GM19397 (cell line): ENCODE results near the gene SPATS2L.

Source experiments
- ATAC-seq: cut with Tn5 transposase; IDR thresholded peaks from one replicate; pipeline ENCODE4 v1.9.1; 2021; ENCODE audit warnings: mild to moderate bottlenecking, moderate library complexity; ENCODE audit not compliant: unreplicated experiment

Gene SPATS2L

GRCh38 chr2:200438251-200438650, 131.8 kb downstream of the SPATS2L start:
- no peak for ATAC-seq

GRCh38 chr2:200438846-200439245, 132.4 kb downstream of the SPATS2L start:
- ATAC-seq = no peak

- ATAC-seq = no peak
Observed at GRCh38 chr2:200439981-200440380, 133.5 kb downstream of the SPATS2L start.

GRCh38 chr2:200442471-200442870, 136.0 kb downstream of the SPATS2L start:
- no peak for ATAC-seq

- ATAC-seq = no peak
Observed at GRCh38 chr2:200443376-200443775, 136.9 kb downstream of the SPATS2L start.

GRCh38 chr2:200443916-200444315, 137.4 kb downstream of the SPATS2L start:
- no peak for ATAC-seq

GRCh38 chr2:200444530-200444929, 138.0 kb downstream of the SPATS2L start:
- ATAC-seq = no peak

- no peak for ATAC-seq
Observed at GRCh38 chr2:200445284-200445683, 138.8 kb downstream of the SPATS2L start.

GRCh38 chr2:200446612-200447011, 140.1 kb downstream of the SPATS2L start:
- ATAC-seq = no peak

GRCh38 chr2:200447139-200447855, 140.8 kb downstream of the SPATS2L start:
- ATAC-seq = no peak

- no peak for ATAC-seq
Observed at GRCh38 chr2:200448455-200448854, 142.0 kb downstream of the SPATS2L start.

GRCh38 chr2:200449149-200449548, 142.7 kb downstream of the SPATS2L start:
- ATAC-seq = no peak

- ATAC-seq = no peak
Observed at GRCh38 chr2:200450288-200450687, 143.8 kb downstream of the SPATS2L start.

- ATAC-seq = no peak
Observed at GRCh38 chr2:200451511-200451910, 145.0 kb downstream of the SPATS2L start.

- no peak for ATAC-seq
Observed at GRCh38 chr2:200452377-200452776, 145.9 kb downstream of the SPATS2L start.

GRCh38 chr2:200453142-200453852, 146.8 kb downstream of the SPATS2L start:
- ATAC-seq = no peak

- no peak for ATAC-seq
Observed at GRCh38 chr2:200453853-200454534, 147.5 kb downstream of the SPATS2L start.

GRCh38 chr2:200454927-200455801, 148.7 kb downstream of the SPATS2L start:
- peak; percentile 74 for ATAC-seq

- ATAC-seq = peak; percentile 72
Observed at GRCh38 chr2:200455958-200456421, 149.5 kb downstream of the SPATS2L start.

GRCh38 chr2:200456567-200456966, 150.1 kb downstream of the SPATS2L start:
- ATAC-seq = no peak

- ATAC-seq = no peak
Observed at GRCh38 chr2:200459101-200459500, 152.6 kb downstream of the SPATS2L start.
